Activated naive CD4-positive, alpha-beta T cell treated with anti-CD3 and anti-CD28 coated beads, Interleukin-2, amount 50 U/mL, for 24 hours (primary cell): ENCODE data around the gene ELFN1.

Experiments
- H3K27ac Mint-ChIP-seq: one replicate; pipeline ENCODE4 v1.8.0; 2021; ENCODE audit warnings: mild to moderate bottlenecking, mixed read lengths
- H3K27me3 Mint-ChIP-seq: one replicate; pipeline ENCODE4 v1.8.0; 2021; ENCODE audit warnings: mixed read lengths
- H3K36me3 Mint-ChIP-seq: one replicate; pipeline ENCODE4 v1.8.0; 2021; ENCODE audit warnings: mixed read lengths
- H3K4me1 Mint-ChIP-seq: one replicate; pipeline ENCODE4 v1.8.0; 2021; ENCODE audit warnings: mixed read lengths
- H3K4me3 Mint-ChIP-seq: one replicate; pipeline ENCODE4 v1.8.0; 2021; ENCODE audit warnings: mild to moderate bottlenecking, mixed read lengths
- H3K9me3 Mint-ChIP-seq: one replicate; pipeline ENCODE4 v1.8.0; 2021; ENCODE audit warnings: mixed read lengths

The ELFN1 gene

DNA sequence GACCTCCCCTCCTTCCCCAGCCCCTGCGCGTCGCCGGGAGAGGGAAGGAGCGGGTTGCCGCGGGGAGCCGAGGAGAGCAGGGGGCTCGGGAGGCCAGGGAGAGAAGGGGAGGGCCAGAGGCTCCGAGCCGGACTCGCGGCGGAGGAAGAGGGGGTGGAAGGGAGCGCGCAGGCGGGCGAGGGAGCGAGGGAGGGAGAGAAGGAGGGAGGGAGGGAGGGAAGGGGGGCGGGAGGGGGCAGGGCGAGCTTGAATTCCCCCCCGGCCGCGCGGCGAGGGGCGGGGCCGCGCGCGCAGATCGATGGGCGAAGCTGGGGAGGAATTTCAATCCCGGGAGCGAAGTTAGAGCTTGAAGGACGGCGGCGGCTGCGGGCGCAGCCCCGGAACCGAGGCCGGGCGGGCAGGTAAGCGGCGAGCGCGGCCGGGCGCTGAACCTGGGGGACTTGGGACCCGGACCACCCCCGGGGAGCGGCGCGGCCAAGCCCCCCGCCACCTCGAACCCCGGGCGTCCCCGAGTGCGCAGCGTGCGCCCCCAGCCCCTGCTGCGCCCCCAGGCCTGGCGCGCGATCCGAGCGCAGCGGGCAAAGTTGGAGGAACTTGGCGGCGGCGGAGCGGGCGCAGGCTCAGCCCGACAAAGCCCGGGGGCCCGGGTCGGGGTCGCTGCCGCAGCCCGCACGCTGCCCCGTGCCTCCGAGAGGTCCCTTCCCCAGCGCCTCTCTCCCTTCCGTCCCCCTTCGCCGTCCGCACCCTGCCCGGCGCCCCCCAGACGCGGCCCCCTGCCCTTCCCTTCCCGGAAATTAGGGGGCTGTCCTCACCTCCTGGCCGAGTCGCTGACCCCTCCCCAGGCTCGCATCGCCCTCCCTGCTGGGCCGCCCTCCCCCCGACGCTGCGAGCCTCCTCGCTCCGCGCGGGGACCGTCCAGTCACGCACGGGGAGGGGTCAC, at the start of gene ELFN1:
Gene ELFN1, plus strand, starts transcription at position 324 of the 940 bp plus-strand sequence. CDS start 74,320 bp downstream, outside the sequence.
- Mint-ChIP-seq H3K4me1 (peaks cover 5% of the 10 kb centered on the region), H3K27me3 (peaks cover 18% of the 10 kb centered on the region), H3K4me3 (peak within 1 kb of the TSS; percentile 80), H3K36me3 (no peaks in the 10 kb centered on the region), H3K9me3 (no peaks in the 10 kb centered on the region), H3K27ac (no peak within 1 kb of the TSS)

DNA sequence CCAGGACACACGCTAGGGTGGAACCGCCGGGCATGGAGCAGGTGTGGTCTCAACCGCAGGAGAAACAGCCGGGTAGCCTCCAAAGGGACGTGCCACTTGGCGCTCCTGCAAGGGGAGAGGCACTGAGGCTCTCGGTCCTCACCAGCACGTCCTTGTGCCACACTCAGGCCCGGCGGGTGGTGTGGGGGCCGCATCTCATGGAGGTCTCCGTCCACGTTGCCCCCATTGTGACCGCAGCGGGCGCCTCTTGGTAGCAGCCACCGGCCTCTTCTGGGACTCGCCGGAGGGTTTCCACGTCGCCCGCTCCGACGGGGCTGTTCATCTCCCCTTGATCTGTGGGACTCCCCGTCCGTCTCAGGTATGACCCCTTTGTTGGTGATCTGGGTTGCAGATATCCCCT, 49.2 kb upstream of the ELFN1 start:
- Mint-ChIP-seq H3K36me3 (peaks cover 1% of the 10 kb centered on the region), H3K27ac (no peak overlapping the region), H3K9me3 (no peaks in the 10 kb centered on the region), H3K27me3 (no peaks in the 10 kb centered on the region), H3K4me1 (no peaks in the 10 kb centered on the region), H3K4me3 (no peak overlapping the region)

DNA sequence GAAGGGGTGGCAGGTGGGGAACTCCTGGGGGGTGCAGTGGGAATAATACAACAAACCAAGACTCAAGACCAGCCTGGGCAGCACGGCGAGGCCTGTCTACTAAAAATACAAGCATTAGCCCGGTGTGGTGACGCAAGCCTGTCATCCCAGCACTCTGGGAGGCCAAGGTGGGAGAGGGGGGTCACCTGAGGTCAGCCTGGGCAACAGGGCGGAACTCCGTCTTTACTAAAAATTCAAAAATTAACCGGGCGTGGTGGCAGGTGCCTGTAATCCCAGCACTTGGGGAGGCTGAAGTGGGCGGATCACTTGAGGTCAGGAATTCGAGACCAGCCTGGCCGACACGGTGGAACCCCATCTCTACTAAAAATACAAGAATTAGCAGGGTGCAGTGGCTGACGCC, 48.4 kb upstream of the ELFN1 start:
- no peaks in the 10 kb centered on the region for H3K27me3 Mint-ChIP-seq
- no peak overlapping the region for H3K4me3 Mint-ChIP-seq
- H3K9me3 Mint-ChIP-seq: no peaks in the 10 kb centered on the region
- peaks cover 1% of the 10 kb centered on the region for H3K36me3 Mint-ChIP-seq
- no peak overlapping the region for H3K27ac Mint-ChIP-seq
- H3K4me1 Mint-ChIP-seq: no peaks in the 10 kb centered on the region

DNA sequence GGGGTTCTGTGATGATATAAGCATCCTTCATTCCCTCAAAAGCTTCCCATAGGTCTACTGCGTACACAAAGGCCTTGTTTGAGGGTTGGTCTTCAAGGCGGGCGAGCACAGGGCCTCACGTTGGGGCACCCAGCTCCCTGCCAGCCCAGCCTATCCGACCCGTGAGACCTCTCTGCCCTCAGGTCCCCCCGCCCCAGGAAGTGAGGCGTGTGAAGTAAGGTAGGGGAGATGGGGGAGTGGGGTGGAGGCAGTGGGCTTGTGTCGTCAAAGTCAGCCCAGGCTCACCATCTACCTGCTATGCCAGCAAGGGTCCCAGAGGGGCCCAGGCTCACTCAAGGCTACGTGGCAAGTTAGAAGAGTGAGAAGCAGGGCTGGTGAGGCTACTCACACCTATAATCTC, 47.6 kb upstream of the ELFN1 start:
- no peak overlapping the region for H3K4me3 Mint-ChIP-seq
- no peaks in the 10 kb centered on the region for H3K27me3 Mint-ChIP-seq
- H3K9me3 Mint-ChIP-seq: no peaks in the 10 kb centered on the region
- H3K27ac Mint-ChIP-seq: no peak overlapping the region
- H3K36me3 Mint-ChIP-seq: peaks cover 1% of the 10 kb centered on the region
- no peaks in the 10 kb centered on the region for H3K4me1 Mint-ChIP-seq

DNA sequence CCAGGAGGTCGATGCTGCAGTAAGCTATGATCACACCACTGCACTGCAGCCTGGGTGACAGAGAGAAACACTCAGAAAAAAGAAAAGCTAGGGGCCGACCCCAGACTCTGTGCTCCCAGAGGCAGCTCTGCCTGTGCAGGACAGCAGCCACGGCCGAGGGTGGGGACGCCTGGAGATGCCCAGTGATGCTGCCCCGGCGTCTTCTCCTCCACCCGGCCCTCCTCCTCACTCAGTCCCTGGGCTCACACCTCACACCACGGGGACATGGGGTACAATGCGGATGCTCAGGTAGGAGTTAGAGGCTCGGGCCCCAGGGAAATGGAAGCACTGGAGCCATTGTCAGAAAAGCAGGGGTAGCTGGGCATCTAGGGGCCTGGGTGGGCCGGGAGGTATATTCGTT, 46.3 kb upstream of the ELFN1 start:
- H3K27me3 Mint-ChIP-seq: no peaks in the 10 kb centered on the region
- H3K9me3 Mint-ChIP-seq: no peaks in the 10 kb centered on the region
- H3K36me3 Mint-ChIP-seq: peaks cover 1% of the 10 kb centered on the region
- H3K27ac Mint-ChIP-seq: no peak overlapping the region
- H3K4me1 Mint-ChIP-seq: no peaks in the 10 kb centered on the region
- H3K4me3 Mint-ChIP-seq: no peak overlapping the region

DNA sequence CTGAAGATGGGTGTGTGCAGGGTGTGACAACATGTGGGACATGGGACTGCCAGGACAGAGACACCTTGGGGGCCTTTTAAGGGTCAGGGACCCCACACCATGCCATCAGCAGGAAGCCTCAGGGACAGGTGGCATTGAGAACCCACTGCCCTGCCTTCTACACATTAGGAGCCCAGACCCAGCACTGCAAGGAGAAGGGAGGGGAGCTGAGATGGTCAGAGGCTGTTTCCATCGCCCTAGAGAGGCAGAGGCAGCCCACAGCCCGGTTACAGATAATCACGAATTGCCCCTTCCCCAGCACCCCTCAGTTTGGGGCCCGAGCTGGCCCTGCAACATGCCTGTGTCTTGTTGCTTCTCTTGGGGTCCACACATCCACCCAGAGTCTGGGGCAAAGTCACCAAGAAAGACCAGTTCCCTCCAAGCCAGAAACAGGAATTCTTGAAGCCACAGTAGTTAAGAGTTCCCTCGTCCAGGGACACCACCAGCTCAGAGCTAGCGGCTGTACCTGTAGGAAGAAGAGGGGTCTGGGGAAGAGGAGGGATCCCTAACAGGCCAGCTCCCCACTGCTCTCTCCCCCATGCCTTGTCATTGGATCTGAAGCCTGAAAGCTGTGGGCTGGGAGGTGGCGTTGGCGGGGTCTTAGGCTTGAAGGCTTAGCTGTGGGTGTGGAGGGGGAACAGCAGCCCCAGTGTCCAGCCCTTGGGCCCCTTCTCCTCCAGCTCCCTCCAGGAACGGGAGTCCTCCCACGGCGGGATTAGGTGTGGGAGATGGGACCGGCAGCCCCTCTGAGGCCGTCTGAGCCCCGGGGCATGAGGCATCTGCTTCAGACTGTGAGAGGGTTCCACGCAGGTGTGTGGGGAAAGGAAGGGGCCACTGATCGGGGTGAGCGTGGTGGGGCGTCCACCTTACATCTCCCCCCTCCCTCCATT, 44.8 kb upstream of the ELFN1 start:
- Mint-ChIP-seq H3K27me3 (peaks cover 2% of the 10 kb centered on the region), H3K9me3 (no peaks in the 10 kb centered on the region), H3K4me1 (no peaks in the 10 kb centered on the region), H3K4me3 (no peak overlapping the region), H3K27ac (no peak overlapping the region), H3K36me3 (peaks cover 1% of the 10 kb centered on the region)

DNA sequence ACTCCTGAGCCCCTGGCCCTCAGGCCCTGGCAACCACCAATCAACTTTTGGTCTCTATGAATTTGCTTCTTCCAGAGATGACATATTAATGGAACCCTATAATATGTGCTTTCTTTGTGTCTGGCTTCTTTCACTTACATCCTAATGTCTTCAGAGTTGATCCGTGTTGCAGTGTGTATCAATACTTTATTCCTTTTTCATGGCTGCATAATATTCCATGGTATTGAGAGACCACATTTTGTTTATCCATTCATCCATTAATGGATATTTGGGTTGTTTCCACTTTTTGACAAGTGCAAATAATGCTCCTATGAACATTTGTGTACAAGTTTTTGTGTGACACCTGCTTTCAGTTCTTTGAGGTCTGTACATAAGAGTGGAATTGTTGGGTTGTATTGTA, 43.3 kb upstream of the ELFN1 start:
- Mint-ChIP-seq H3K4me1 (no peaks in the 10 kb centered on the region), H3K36me3 (no peaks in the 10 kb centered on the region), H3K27ac (peak overlapping the region; percentile 23), H3K4me3 (no peak overlapping the region), H3K9me3 (no peaks in the 10 kb centered on the region), H3K27me3 (peaks cover 6% of the 10 kb centered on the region)

DNA sequence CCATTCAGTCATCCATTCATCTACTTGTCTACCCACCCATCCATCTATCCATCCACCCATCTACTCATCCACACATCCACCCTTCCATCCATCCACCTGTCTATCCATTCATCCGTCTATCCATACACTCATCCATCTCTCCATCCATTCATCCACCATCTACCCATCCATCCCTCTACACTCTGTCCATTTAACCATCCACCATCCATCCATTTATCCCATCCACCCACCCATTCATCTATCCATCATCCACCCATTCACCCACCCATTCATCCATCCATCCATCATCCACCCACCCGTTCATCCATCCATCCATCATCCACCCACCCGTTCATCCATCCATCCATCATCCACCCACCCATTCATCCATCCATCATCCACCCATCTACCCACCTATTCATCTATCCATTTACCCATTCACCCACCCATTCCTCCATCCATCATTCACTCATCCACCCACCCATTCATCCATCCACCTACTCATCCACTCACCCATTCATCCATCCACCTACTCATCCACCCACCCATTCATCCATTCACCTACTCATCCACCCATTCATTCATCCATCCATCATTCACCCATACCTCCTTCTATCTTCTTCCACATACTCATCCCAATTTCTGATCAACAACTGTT, 39.3 kb upstream of the ELFN1 start:
- Mint-ChIP-seq H3K27me3 (peaks cover 6% of the 10 kb centered on the region), H3K27ac (no peak overlapping the region), H3K9me3 (peaks cover 4% of the 10 kb centered on the region), H3K4me1 (no peaks in the 10 kb centered on the region), H3K36me3 (no peaks in the 10 kb centered on the region), H3K4me3 (no peak overlapping the region)

DNA sequence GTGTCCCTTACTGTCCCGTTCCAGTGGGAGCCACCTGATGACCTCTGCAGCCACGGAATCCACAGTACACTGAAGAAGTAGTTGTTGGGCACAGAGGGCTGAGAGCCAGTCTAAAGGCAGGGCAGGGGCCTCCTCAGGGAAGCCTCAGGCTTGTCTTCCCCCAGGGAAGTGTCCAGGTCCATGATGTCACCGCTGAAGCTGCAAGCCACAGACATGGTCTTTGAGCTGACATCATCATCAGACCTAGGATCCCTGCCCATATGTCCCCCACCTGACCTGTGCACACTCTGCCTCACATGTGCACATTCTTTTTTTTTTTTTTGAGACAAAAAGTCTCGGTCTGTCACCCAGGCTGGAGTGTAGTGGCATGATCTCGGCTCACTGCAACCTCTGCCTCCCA, 38.4 kb upstream of the ELFN1 start:
- H3K36me3 Mint-ChIP-seq: no peaks in the 10 kb centered on the region
- H3K27ac Mint-ChIP-seq: no peak overlapping the region
- no peaks in the 10 kb centered on the region for H3K4me1 Mint-ChIP-seq
- peaks cover 6% of the 10 kb centered on the region for H3K27me3 Mint-ChIP-seq
- peaks cover 4% of the 10 kb centered on the region for H3K9me3 Mint-ChIP-seq
- no peak overlapping the region for H3K4me3 Mint-ChIP-seq

DNA sequence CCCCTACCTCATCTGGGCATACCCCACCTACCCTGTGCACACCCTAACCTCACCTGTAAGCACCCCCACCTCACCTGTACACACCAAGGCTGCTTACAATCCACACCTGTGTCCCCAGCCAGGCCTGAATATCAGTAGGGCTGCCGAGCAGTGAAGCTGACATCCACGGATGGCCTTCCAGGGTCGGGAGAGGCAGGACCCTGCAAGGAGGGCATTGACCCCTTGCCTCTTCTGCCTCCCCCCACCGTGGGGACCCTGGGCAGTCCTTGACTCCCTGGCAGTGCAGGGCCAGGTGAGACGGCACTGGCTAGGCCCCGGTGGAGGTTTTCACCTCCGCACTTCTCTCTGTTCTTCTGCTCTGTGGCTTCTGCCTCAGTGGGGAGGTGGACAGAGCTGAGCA, 37.6 kb upstream of the ELFN1 start:
- H3K27me3 Mint-ChIP-seq: peaks cover 6% of the 10 kb centered on the region
- no peak overlapping the region for H3K4me3 Mint-ChIP-seq
- H3K9me3 Mint-ChIP-seq: peaks cover 8% of the 10 kb centered on the region
- H3K4me1 Mint-ChIP-seq: no peaks in the 10 kb centered on the region
- peak overlapping the region; percentile 19 for H3K27ac Mint-ChIP-seq
- H3K36me3 Mint-ChIP-seq: no peaks in the 10 kb centered on the region

DNA sequence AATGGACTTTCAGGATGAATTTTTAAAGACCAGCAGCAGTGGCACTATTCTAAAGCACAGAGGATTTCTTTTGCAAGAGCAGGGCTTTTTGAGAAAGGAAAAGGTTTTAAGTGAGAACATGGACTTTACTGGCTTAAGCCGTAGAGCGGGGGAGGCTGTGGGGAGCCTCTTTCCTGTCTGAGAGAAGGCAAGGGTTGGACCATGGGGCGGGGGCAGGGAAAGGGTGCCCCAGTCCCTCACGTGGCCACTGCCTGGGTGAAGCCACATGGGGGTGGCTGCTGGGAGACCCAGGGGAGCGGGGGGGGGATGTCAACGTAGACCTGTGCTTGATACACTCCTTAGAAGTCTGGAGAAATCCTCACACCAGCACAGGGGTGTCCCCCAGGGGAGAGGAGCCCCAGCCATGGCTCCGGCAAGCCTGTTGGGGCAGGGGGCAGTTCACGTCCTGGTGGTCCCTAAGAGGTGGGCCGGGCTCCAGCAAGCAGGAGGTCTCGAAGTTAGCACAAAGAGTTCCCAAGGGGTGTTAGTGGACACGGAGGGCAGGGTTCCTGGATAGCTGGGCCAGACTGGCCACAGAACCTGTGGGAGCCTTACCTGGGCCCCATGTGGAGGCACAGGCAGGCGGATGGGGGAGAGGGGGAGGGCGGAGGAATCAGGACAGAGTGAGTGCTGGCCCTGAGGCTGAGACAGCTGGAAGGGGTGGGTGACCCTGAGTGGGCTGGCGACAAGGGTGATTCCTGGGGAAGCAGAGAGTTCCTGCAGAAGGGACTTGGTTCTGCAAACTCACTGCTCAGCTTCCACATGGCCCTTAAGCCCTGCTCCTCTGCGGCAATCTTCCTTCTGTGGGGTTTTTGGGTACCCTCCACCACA, 36.9 kb upstream of the ELFN1 start:
- Mint-ChIP-seq H3K36me3 (no peaks in the 10 kb centered on the region), H3K4me1 (no peaks in the 10 kb centered on the region), H3K27me3 (peaks cover 6% of the 10 kb centered on the region)

DNA sequence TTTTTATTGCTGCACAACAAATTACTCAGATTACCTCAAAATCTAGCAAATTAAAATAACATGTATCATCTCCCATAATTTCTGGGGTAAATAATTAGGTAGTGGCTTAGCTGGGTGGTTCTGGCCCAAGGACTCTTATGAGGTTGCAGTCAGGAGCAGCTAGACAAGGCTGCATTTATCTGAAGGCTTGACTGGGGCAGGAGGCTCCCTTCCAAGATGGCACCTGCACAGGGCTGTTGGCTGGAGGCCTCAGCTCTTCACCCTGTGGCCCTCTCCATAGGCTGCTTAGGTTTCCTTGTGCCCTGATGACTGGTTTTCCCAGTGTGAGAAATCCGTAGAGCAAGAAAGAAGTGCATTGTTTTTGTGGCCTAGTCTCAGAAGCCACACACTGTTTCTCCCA, 34.7 kb upstream of the ELFN1 start:
- Mint-ChIP-seq H3K4me3 (no peak overlapping the region), H3K4me1 (no peaks in the 10 kb centered on the region), H3K9me3 (peaks cover 8% of the 10 kb centered on the region), H3K36me3 (no peaks in the 10 kb centered on the region), H3K27me3 (peaks cover 4% of the 10 kb centered on the region), H3K27ac (no peak overlapping the region)

More for the DNA sequence above, 36.9 kb upstream of the ELFN1 start:
- Mint-ChIP-seq H3K27ac (no peak overlapping the region), H3K4me3 (no peak overlapping the region), H3K9me3 (peaks cover 8% of the 10 kb centered on the region)

DNA sequence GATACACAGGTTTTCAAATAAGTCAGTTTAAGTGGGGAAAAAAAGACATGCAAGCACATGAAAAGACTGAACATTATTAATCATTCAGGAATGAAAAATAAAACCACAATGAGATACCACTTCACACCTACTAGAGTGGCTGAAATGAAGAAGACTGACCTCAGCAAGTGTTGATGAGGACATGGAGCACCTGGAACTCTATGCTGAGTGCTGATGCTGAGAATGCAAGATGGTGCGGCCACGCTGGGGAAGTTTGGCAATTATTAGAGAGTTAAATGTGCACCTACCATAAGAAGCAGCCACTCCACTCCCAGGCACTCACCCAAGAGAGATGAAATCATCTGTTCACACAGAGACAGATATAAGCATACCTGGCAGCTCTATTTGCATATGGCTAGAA, 32.9 kb upstream of the ELFN1 start:
- Mint-ChIP-seq H3K27me3 (no peaks in the 10 kb centered on the region), H3K4me3 (no peak overlapping the region), H3K36me3 (no peaks in the 10 kb centered on the region), H3K9me3 (peaks cover 8% of the 10 kb centered on the region), H3K4me1 (no peaks in the 10 kb centered on the region), H3K27ac (no peak overlapping the region)

DNA sequence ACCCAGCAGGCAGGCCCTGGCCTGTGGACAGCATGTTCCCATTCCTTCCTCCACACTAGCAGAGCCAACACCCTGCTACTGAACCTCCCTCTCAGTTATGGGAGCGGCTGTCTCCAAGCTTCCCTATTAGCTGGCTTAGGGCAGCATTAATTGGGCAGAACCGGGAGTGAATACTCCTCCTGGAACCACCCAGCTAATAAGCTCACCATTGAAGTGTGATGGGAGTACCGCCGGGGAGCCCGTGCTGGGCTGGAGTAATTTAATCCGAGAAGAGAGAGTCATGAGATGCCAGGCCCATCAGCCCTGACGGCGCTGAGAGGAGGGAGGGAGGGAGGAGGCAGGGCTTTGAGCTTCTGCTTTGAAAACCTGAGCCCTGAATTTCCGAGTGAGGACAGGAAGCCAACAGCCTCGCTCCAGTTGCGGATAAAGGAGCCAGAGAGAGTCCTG, 31.8 kb upstream of the ELFN1 start:
- Mint-ChIP-seq H3K27ac (no peak overlapping the region), H3K27me3 (peaks cover 2% of the 10 kb centered on the region), H3K4me1 (no peaks in the 10 kb centered on the region), H3K36me3 (no peaks in the 10 kb centered on the region), H3K9me3 (peaks cover 8% of the 10 kb centered on the region), H3K4me3 (no peak overlapping the region)

DNA sequence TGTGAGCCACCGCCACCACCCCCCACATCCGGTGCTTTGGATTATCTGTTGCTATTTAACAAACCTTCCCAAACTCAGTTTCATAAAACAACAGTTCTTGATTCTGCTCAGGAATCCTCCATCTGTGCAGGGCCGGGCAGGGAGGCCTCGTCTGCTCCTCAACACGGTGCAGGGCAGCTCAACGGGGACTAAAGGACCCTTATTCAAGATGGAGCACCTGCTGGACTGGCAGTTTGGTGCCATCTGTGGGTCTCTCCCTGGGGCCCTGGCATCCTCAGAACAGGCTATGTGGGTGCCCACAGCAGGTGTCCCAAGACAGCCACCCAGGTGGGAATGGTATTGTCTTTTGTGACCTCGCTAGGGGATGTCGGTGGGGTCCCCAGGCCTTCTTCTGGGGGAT, 31.0 kb upstream of the ELFN1 start:
- H3K4me1 Mint-ChIP-seq: no peaks in the 10 kb centered on the region
- H3K9me3 Mint-ChIP-seq: peaks cover 8% of the 10 kb centered on the region
- no peak overlapping the region for H3K4me3 Mint-ChIP-seq
- H3K27ac Mint-ChIP-seq: no peak overlapping the region
- H3K27me3 Mint-ChIP-seq: peaks cover 3% of the 10 kb centered on the region
- no peaks in the 10 kb centered on the region for H3K36me3 Mint-ChIP-seq
